ENCODE results near the gene NCF4. TPM values are rescaled to one million over a fixed set of nuclear protein-coding genes. Genes with fewer than 3 reads are reported as not detected.
A peak's percentile ranks its signal among the peaks of the same experiment; 100 is the strongest.

NCF4 gene
- total RNA-seq, 3 donors from 2014 or later: 13.4 to 36.8 (median 14.5) TPM

DNA sequence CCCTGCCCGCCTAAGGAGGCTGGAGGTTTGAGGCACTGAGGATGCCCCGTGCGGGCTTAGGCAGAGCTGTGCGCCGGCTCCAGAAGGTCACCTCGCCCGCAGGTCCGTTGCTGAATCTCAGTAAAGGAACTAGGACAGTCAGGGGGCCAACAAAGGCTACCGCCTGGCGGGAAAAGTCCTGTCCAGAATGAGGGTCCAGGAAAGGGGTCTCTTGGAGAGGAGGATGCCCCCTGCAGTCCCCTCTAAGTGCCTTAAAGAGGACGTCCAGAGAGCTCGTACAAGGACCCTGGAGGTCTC, 44.5 kb upstream of the NCF4 start:
- no peak for DNase-seq (ENCODE audit: low spot score in 2 of 2)
- peaks cover 0 to 66% of the 10 kb centered on the region in 2 donors for H3K27me3 ChIP-seq
- H3K9me3 ChIP-seq: no peaks in the 10 kb centered on the region
- H3K4me1 ChIP-seq: peaks cover 4 to 9% of the 10 kb centered on the region in 2 donors
- H3K36me3 ChIP-seq: no peaks in the 10 kb centered on the region
- no peak for TF ChIP-seq POLR2AphosphoS5 (IDR thresholded peaks at IDR 0.05)
- no peak for TF ChIP-seq POLR2A (IDR thresholded peaks at IDR 0.05)
- no peak for TF ChIP-seq CTCF (IDR thresholded peaks at IDR 0.05)
- intact Hi-C loops (cut with DNase I; ENCODE audit: low total_unique reads): no loop called here
- peak overlapping the region in 2 of 3 donors; percentile 36 to 57 for H3K4me3 ChIP-seq
- H3K27ac ChIP-seq: no peak overlapping the region

GRCh38 chr22:36816636-36817524, 43.9 kb upstream of the NCF4 start, which contains the start of gene PVALB:
Gene PVALB (minus strand): TSS chr22:36817035. CDS start chr22:36817005, 30 bp downstream.
- TF ChIP-seq POLR2AphosphoS5 (IDR thresholded peaks at IDR 0.05) (no peak), POLR2A (IDR thresholded peaks at IDR 0.05) (no peak), CTCF (IDR thresholded peaks at IDR 0.05) (no peak)
- Histone ChIP-seq H3K4me3 (peak within 1 kb of the TSS; percentile 8 to 57 (median 36)), H3K4me1 (peaks cover 4 to 9% of the 10 kb centered on the region in 2 donors), H3K27me3 (peaks cover 0 to 66% of the 10 kb centered on the region in 2 donors), H3K27ac (no peak within 1 kb of the TSS), H3K36me3 (no peaks in the 10 kb centered on the region), H3K9me3 (no peaks in the 10 kb centered on the region)
- intact Hi-C loops (cut with DNase I; ENCODE audit: low total_unique reads): no loop called here
- no peak for DNase-seq (ENCODE audit: low spot score in 2 of 2)

DNA sequence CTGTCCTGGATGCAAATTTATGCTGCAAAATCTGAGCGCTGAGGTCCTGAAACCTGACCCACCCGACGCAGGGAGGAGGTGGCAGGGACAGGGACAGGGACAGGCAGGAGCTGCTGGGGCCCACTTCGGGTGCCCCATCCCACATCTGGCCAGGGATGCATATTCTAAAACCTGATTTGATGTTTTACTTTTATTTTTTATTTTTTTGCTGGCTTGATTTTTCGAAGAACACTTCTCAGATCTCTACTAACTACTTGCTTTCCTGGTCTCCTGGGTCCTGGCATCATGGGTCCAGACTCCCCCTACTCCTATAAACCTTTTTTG, 43.3 kb upstream of the NCF4 start:
- Histone ChIP-seq H3K4me3 (no peak overlapping the region), H3K27me3 (peaks cover 0 to 66% of the 10 kb centered on the region in 2 donors), H3K36me3 (no peaks in the 10 kb centered on the region), H3K27ac (no peak overlapping the region), H3K4me1 (peaks cover 4 to 9% of the 10 kb centered on the region in 2 donors), H3K9me3 (no peaks in the 10 kb centered on the region)
- TF ChIP-seq POLR2A (IDR thresholded peaks at IDR 0.05): no peak
- DNase-seq (ENCODE audit: low spot score in 2 of 2): no peak
- intact Hi-C loops (cut with DNase I; ENCODE audit: low total_unique reads): no loop called here

DNA sequence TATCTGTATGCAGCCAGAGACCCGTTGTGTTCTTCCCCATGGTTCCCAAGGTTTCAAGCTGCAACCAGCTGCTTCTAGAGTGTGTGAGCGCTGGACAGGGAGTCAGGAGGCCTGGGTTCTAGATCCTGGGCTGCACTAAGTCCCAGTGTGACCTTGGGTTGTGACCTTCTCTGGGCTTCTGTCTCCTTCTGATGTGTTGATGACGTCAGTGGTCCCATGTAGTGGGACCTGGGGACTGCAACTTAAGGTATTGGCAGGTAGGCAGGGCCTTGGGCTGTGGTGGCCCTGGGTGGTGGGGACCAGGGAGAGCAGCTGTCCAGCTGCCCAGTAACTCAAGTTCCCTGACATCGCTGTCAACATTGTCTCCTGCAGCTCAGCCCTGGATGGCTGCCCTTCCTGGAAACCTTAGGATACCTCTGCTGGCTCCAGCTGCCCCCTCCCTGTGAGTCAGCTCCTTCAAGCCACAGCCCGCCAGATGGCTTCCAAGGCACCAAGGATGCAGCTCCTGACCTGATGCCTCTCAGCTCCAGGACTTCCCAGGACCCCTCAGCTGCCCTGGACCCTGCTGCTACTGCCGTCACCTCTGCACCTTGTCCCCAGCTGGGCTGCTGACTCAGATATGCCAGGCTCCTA, 42.7 kb upstream of the NCF4 start:
- H3K9me3 ChIP-seq: no peaks in the 10 kb centered on the region
- peaks cover 4 to 9% of the 10 kb centered on the region in 2 donors for H3K4me1 ChIP-seq
- TF ChIP-seq CTCF (IDR thresholded peaks at IDR 0.05): no peak
- TF ChIP-seq POLR2A (IDR thresholded peaks at IDR 0.05): no peak
- TF ChIP-seq POLR2AphosphoS5 (IDR thresholded peaks at IDR 0.05): no peak
- peaks cover 0 to 69% of the 10 kb centered on the region in 2 donors for H3K27me3 ChIP-seq
- intact Hi-C loops (cut with DNase I; ENCODE audit: low total_unique reads): no loop called here
- H3K27ac ChIP-seq: no peak overlapping the region
- DNase-seq (ENCODE audit: low spot score in 2 of 2): no peak
- no peaks in the 10 kb centered on the region for H3K36me3 ChIP-seq
- no peak overlapping the region for H3K4me3 ChIP-seq

- peaks cover 4 to 9% of the 10 kb centered on the region in 2 donors for H3K4me1 ChIP-seq
- no peak overlapping the region for H3K27ac ChIP-seq
- no peak for TF ChIP-seq CTCF (IDR thresholded peaks at IDR 0.05)
- no peak for TF ChIP-seq POLR2A (IDR thresholded peaks at IDR 0.05)
- TF ChIP-seq POLR2AphosphoS5 (IDR thresholded peaks at IDR 0.05): no peak
- peaks cover 0 to 74% of the 10 kb centered on the region in 2 donors for H3K27me3 ChIP-seq
- DNase-seq (ENCODE audit: low spot score in 2 of 2): no peak
- no peak overlapping the region for H3K4me3 ChIP-seq
- no peaks in the 10 kb centered on the region for H3K36me3 ChIP-seq
- no peaks in the 10 kb centered on the region for H3K9me3 ChIP-seq
- intact Hi-C loops (cut with DNase I; ENCODE audit: low total_unique reads): no loop called here
Measured at GRCh38 chr22:36819112-36819511, 41.7 kb upstream of the NCF4 start.

All from breast epithelium (tissue), 4 donors.